Mesenchymal stem cell (in vitro differentiated cells and primary cell): ENCODE measurements around the gene FAM90A26.
"Not testable (repeated sequence)": the region's sequence is repeated elsewhere in the genome, so short reads cannot be mapped to it uniquely, and the experiment has no call there.

Experiments
- DNase-seq: peaks from one replicate; pipeline ENCODE4 v3.0.0-alpha.2; 2013
- H2AFZ ChIP-seq: one replicate; pipeline ENCODE4 v1.6.1; 2013; ENCODE audit warnings: low read depth, mild to moderate bottlenecking, control low read depth, inconsistent platforms, low read length, moderate library complexity
- H2AK5ac ChIP-seq: 2 replicates; pipeline ENCODE4 v1.6.1; 2013; ENCODE audit warnings: low read length, moderate library complexity, mild to moderate bottlenecking, inconsistent platforms; ENCODE audit not compliant: severe bottlenecking
- H2BK120ac ChIP-seq: one replicate; pipeline ENCODE4 v1.6.1; 2013; ENCODE audit warnings: low read depth, mild to moderate bottlenecking, inconsistent platforms, low read length, moderate library complexity
- H2BK12ac ChIP-seq, 2 experiments: one replicate each; pipeline ENCODE4 v1.6.1; 2013; ENCODE audit warnings: inconsistent platforms in 2 of 2, low read length in 2 of 2, mild to moderate bottlenecking in 2 of 2, moderate library complexity in 2 of 2, control low read depth in 1 of 2
- H2BK15ac ChIP-seq: one replicate; pipeline ENCODE4 v1.6.1; 2013; ENCODE audit warnings: mild to moderate bottlenecking, low read depth, inconsistent platforms; ENCODE audit not compliant: poor library complexity, severe bottlenecking
- H2BK5ac ChIP-seq: 2 replicates; pipeline ENCODE4 v1.6.1; 2013; ENCODE audit warnings: low read depth, mild to moderate bottlenecking, low read length, control low read depth, inconsistent platforms; ENCODE audit not compliant: poor library complexity, severe bottlenecking
- H3K14ac ChIP-seq, 2 experiments: one replicate each; pipeline ENCODE4 v1.6.1; 2013; ENCODE audit warnings: inconsistent platforms in 2 of 2, low read length in 2 of 2, control low read depth in 1 of 2, mild to moderate bottlenecking in 1 of 2, moderate library complexity in 1 of 2
- H3K18ac ChIP-seq, 2 experiments: one replicate each; pipeline ENCODE4 v1.6.1; 2013; ENCODE audit warnings: inconsistent platforms in 2 of 2, low read length in 2 of 2, control low read depth in 1 of 2, low read depth in 1 of 2, mild to moderate bottlenecking in 1 of 2
- H3K23ac ChIP-seq, 2 experiments: one replicate each; pipeline ENCODE4 v1.6.1; 2013; ENCODE audit warnings: inconsistent platforms in 2 of 2, low read length in 2 of 2, mild to moderate bottlenecking in 2 of 2, moderate library complexity in 2 of 2, control low read depth in 1 of 2
- H3K27ac ChIP-seq: 2 replicates; pipeline ENCODE4 v1.5.1; 2013; ENCODE audit warnings: mild to moderate bottlenecking, moderate library complexity, low read length, control low read depth, inconsistent platforms; ENCODE audit not compliant: poor library complexity, severe bottlenecking
- H3K27me3 ChIP-seq, 2 experiments: 2 replicates each; pipeline versions ENCODE4 v1.6.1 to v1.7.0; 2013; ENCODE audit warnings: low read length in 2 of 2, mild to moderate bottlenecking in 2 of 2, moderate library complexity in 2 of 2, control low read depth in 1 of 2, inconsistent platforms in 1 of 2; ENCODE audit not compliant: control insufficient read depth in 1 of 2, insufficient read depth in 1 of 2
- H3K36me3 ChIP-seq, 2 experiments: 2 replicates each; pipeline versions ENCODE4 v1.6.1 to v1.7.0; 2013; ENCODE audit warnings: low read length in 2 of 2, control low read depth in 1 of 2, inconsistent platforms in 1 of 2, low read depth in 1 of 2, mild to moderate bottlenecking in 1 of 2; ENCODE audit not compliant: insufficient read depth in 2 of 2, control insufficient read depth in 1 of 2
- H3K4ac ChIP-seq, 2 experiments: one replicate each; pipeline ENCODE4 v1.6.1; 2013; ENCODE audit warnings: inconsistent platforms in 2 of 2, low read length in 2 of 2, mild to moderate bottlenecking in 2 of 2, moderate library complexity in 2 of 2, control low read depth in 1 of 2, low read depth in 1 of 2
- H3K4me1 ChIP-seq: 2 replicates; pipeline ENCODE4 v1.6.1; 2013; ENCODE audit warnings: low read depth, low read length, control low read depth; ENCODE audit not compliant: control insufficient read depth, insufficient read depth
- H3K4me2 ChIP-seq: 2 replicates; pipeline ENCODE4 v1.6.1; 2013; ENCODE audit warnings: low read length, mild to moderate bottlenecking, inconsistent platforms; ENCODE audit not compliant: poor library complexity, severe bottlenecking
- H3K4me3 ChIP-seq, 2 experiments: 2 replicates each; pipeline versions ENCODE4 v1.5.1 to v1.7.0; 2013; ENCODE audit warnings: low read length in 2 of 2, mild to moderate bottlenecking in 2 of 2, control low read depth in 1 of 2, low read depth in 1 of 2; ENCODE audit not compliant: insufficient read depth in 1 of 2
- H3K79me1 ChIP-seq: replicated peaks from 2 replicates; pipeline ENCODE4 v1.6.1; 2013; ENCODE audit warnings: mild to moderate bottlenecking, control low read depth, low read length, inconsistent platforms; ENCODE audit not compliant: poor library complexity, severe bottlenecking
- H3K9ac ChIP-seq: 2 replicates; pipeline ENCODE4 v1.7.0; 2013; ENCODE audit warnings: mild to moderate bottlenecking, low read length, moderate library complexity
- H3K9me3 ChIP-seq: 2 replicates; pipeline ENCODE4 v1.7.0; 2013; ENCODE audit warnings: mild to moderate bottlenecking, low read length; ENCODE audit not compliant: control insufficient read depth
- H4K8ac ChIP-seq: one replicate; pipeline ENCODE4 v1.6.1; 2013; ENCODE audit warnings: inconsistent platforms, mild to moderate bottlenecking, low read length, moderate library complexity
- H4K91ac ChIP-seq: one replicate; pipeline ENCODE4 v1.6.1; 2013; ENCODE audit warnings: mild to moderate bottlenecking, low read length, inconsistent platforms
- WGBS: methylation state at CpG from one replicate; pipeline ENCODE4 v1.1.7; 2013; ENCODE audit warnings: mixed read lengths; 5-methylcytosine and 5-hydroxymethylcytosine counted together

FAM90A26 gene

DNA sequence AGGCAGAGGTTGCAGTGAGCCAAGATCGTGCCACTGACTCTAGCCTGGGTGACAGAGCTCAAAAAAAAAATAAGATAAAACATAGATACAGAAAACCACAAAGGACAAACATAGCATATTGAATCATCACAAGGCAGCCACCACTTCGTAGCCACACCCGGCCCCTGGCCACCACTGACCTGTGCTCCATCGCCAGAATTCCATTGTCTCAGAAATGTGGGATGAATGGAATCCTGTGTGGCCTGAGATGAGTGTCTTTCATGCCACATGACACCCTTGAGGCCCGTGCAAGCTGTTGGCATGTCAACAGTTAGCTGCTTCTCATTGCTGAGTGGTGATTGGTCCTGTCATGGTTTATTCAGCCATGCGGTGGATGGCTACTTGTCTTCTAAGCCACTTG is 10.2 kb upstream of the FAM90A26 start:
- H3K4me1 ChIP-seq, H3K9me3 ChIP-seq, H2AK5ac ChIP-seq, H3K4me3 ChIP-seq, H4K8ac ChIP-seq, H4K91ac ChIP-seq, H3K4me2 ChIP-seq, H3K18ac ChIP-seq, H2BK12ac ChIP-seq, H3K4ac ChIP-seq, H2BK5ac ChIP-seq, H3K23ac ChIP-seq, H3K36me3 ChIP-seq, H3K27me3 ChIP-seq, H2BK120ac ChIP-seq, H3K9ac ChIP-seq, H3K79me1 ChIP-seq, H2AFZ ChIP-seq, H2BK15ac ChIP-seq, H3K27ac ChIP-seq, H3K14ac ChIP-seq: not testable (repeated sequence)
- WGBS: 57% methylated on average over 2 of the region's 6 CpGs
- DNase-seq: peak; percentile 28

DNA sequence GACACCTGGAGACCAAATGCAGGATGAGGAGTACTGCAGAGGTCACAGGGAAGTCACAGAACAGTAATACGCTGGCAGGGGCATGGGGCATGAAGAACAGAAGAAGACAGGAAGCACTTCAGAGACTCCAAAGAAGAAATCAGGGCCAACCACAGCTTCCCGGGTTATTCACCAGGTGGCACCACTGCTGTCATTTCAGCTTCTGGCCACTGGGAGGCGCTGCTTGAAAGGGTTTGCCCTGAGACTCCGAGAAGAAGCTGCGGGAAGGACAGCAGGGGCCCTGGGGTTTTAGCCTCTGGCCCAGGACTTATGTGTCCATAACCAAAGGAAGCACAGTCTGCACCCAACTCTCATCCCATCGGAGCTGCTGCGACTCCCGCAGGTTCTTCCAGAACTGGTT is 4.2 kb upstream of the FAM90A26 start:
- H3K79me1 ChIP-seq, H3K23ac ChIP-seq, H2BK12ac ChIP-seq, H2AK5ac ChIP-seq, H3K9me3 ChIP-seq, H3K14ac ChIP-seq, H3K36me3 ChIP-seq, H3K27me3 ChIP-seq, H4K8ac ChIP-seq, H3K4me3 ChIP-seq, H3K9ac ChIP-seq, H4K91ac ChIP-seq, H3K4me1 ChIP-seq, H3K4ac ChIP-seq, H3K18ac ChIP-seq, H3K4me2 ChIP-seq, DNase-seq, H2BK120ac ChIP-seq, H3K27ac ChIP-seq, H2BK15ac ChIP-seq, H2BK5ac ChIP-seq, H2AFZ ChIP-seq: not testable (repeated sequence)
- 71% methylated on average over 2 of the region's 8 CpGs for WGBS

DNA sequence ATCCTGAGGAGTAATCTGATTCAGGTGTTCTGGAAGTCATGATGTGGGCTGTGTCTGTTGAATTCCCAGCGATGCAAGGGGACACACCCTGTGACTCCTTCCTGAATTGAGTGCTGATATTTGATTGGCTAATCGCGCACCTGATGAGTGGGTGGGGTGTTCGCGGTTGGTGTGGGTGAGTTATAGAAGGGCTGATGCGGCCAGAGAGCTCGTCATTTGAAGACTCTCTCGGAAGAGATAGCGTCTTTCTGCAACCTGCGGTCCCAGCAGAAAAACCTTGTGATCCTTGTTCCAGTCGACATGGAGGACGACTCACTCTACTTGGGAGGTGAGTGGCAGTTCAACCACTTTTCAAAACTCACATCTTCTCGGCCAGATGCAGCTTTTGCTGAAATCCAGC is 40.1 kb downstream of the FAM90A26 start, which contains the start of gene USP17L10:
USP17L10 (plus strand) TSS at position 301 of the 400 bp plus-strand sequence; CDS start at position 301, 0 bp downstream.
- H3K9ac ChIP-seq, H3K79me1 ChIP-seq, H4K8ac ChIP-seq, H2BK12ac ChIP-seq, H3K4me1 ChIP-seq, H3K4ac ChIP-seq, H3K27me3 ChIP-seq, H3K27ac ChIP-seq, DNase-seq, H3K4me2 ChIP-seq, H2BK5ac ChIP-seq, H3K9me3 ChIP-seq, H2AK5ac ChIP-seq, H3K36me3 ChIP-seq, H3K23ac ChIP-seq, H3K4me3 ChIP-seq, H4K91ac ChIP-seq, H3K14ac ChIP-seq, H3K18ac ChIP-seq, H2BK15ac ChIP-seq, H2BK120ac ChIP-seq, H2AFZ ChIP-seq: not testable (repeated sequence)
- WGBS: 100% methylated on average over 1 of the region's 13 CpGs

DNA sequence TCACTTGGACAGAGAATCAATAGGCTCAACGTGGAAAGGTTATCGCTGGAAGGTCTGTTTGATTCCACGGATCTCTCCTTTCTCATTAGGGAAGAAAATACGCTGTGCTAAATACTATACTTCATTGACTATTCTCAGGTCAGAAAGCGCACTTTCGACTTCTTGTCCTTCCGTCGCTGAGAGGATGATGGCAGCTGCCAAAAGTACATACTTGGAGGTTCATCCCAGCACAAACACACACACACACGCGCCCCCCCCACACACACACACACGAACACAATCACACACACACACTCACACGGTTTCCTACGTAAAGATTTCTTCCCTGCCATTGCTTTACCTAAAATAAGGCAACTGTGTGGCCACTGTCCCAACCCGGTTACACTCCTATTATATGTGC is 44.5 kb downstream of the FAM90A26 start:
- not testable (repeated sequence) for H3K36me3 ChIP-seq, H3K4me1 ChIP-seq, H4K8ac ChIP-seq, H3K14ac ChIP-seq, H2AFZ ChIP-seq, H3K9me3 ChIP-seq, H3K79me1 ChIP-seq, H3K27me3 ChIP-seq, H2BK120ac ChIP-seq, H4K91ac ChIP-seq, H3K23ac ChIP-seq, H2BK12ac ChIP-seq, H3K4ac ChIP-seq, H2BK5ac ChIP-seq, H3K4me2 ChIP-seq, H3K27ac ChIP-seq, H3K18ac ChIP-seq, H3K4me3 ChIP-seq, H2BK15ac ChIP-seq, DNase-seq, H3K9ac ChIP-seq, H2AK5ac ChIP-seq
- 92% methylated on average over 8 of the region's 14 CpGs for WGBS
